Non-pigmented ciliary epithelial cell (primary cell): Measurements from ENCODE around the gene BLVRB.
"Not testable (repeated sequence)": the region's sequence is repeated elsewhere in the genome, so short reads cannot be mapped to it uniquely, and the experiment has no call there.

Experiments used
- DNase-seq: peaks from one replicate; pipeline ENCODE4 v3.0.0-alpha.2; 2010; ENCODE audit warnings: low read depth

BLVRB gene

DNA sequence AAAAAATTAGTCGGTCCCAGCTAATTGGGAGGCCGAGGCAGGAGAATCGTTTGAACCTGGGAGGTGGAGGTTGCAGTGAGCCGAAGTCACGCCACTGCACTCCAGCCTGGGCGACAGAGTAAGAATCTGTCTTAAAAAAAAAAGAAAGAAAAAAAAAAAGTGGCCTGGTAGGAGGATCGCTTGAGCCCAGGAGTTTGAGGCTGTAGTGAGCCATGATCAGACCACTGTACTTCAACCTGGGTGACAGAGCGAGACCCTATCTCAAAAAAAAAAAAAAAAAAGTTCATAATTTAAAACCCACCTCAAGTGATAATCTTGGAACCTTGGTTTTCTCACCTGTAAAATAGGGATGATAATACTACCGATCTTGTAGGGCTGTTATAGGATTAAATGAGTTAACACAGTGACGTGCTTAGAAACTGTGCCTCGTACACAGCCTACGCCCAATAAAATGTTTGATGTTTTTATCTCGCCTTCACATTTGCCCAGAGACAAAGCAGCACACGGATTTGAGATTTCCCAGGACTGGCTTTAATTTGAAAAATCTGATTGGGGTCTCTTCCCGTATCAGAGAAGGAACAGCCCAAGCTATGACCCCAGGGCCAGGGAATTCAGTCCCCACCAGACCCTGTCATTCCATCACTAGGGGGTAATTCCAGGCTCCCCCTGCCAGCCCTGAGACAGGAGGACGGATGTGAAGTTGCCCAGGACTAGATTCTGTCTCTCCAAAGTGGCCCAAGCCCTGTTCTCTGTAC, 43.4 kb downstream of the BLVRB start:
- no peak for DNase-seq

DNA sequence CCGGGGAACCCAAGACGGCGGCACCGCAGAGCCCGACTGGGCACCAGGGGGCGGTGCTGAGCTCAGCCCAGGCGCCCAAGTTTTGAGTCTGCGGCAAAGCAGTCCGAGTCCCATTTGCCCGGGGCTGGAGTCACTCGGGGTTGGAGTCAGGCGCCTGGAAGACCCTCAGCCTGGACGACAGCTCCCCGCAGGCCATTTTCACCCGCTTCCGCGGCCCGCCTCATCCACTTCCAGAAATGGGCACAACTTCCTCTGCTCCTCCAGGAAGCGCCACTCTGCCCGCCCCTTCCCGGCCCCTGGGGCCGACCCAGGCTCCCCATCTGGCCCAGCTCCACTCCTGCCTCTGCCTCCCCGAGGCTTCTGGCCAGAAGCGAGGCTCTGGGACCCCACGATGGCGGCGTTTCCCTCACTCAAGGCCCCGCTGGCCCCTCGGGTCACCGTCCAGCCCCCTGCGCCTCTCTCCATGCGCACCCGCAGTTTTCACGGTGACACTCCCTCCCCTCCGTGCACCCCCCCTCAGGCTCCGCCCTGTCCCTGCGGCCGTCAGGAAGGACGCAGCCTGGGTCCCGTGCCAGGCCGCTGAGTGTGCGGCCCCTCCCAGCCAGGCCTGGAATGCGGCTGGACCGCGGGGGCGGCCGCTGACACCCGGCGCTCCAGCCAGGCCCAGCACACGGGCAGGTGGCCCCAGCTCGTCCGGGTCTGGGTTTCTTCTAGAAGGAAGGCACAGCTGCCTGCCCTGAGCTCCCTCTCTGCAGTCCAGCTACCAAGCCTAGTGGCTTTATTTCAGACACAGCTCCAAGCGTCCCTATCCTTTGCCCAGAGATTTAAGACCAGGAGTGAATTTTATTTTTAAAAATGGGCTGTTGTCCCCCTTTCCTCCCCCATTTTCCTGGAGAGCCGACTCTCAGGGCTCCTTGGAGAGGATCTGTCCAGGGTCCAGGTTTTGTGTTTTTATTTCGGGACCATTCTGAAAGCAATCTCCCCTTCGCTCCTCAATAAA, 44.5 kb downstream of the BLVRB start:
- DNase-seq = no peak

DNA sequence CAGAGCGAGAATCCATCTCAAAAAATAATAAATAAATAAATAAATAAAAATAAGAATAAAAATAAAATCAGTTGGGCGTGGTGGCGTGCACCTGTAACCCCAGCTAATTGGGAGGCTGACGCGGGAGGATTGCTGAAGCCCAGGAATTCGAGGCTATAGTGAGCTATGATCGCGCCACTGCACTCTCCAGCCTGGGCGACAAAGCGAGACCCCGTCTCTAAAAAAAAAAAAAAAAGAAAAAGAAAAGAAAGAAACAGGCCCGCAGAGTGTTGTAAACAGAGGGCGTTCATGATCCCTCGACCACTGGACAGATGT, 45.1 kb downstream of the BLVRB start:
- DNase-seq = no peak

DNA sequence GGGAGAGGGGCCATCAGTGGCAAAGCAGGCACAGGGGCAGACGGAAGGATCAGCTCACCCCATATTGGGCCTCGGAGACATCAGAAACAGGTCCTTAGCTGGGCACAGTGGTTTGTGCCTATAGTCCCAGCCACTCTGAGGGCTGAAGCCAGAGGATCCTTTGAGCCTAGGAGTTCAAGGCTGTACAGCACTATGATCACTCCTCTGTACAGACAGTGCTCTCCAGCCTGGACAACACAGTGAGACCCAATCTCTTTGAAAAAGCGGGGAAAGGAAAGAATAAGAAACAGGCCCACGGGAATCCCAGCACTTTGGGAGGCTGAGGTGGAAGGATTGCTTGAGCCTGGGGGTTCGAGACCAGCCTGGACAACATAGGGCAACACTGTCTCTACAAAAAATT, 45.8 kb downstream of the BLVRB start:
- no peak for DNase-seq

DNA sequence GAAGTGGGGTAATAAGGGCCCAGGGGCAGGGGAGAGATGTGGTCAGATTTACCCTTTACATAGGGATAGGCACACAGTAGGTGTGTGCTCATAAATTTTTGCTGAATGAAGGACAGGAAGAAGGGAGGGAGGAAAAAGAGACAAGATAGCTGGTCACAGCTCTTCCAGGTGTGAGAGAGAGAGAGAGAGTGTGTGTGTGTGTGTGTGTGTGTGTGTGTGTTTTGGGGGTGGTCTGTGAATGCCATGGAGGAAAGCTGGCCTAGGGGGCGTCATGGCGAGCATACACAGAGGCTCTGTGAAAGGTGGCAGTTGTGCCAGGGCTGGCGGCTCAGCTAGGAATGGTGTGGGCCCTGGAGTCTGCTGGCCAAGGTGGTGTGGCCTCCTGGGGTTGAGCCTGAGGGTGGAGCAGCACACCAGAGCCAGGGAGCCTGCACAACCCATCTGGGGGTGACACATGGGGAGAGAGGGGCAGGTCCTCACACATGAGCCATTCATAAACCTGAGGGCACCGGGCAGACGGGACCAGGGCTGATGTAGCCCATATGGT, 46.4 kb downstream of the BLVRB start:
- DNase-seq = no peak

DNA sequence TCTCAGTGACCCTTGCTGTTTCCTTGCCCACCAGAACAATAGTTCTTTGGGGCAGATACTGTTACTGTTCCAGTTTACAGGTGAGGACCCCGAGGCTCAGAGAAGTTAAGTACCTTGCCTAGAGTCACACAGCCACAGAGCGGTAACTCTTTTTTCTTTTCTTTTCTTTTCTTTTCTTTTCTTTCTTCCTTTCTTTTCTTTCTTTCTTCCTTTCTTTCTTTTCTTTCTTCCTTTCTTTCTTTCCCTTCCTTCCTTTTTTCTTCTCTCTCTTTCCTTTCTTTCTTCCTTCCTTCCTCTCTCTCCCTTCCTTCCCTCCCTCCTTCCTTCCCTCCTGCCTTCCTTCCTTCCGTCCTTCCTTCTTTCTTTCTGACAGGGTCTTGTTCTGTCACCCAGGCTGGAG, 47.5 kb downstream of the BLVRB start:
- no peak for DNase-seq

DNA sequence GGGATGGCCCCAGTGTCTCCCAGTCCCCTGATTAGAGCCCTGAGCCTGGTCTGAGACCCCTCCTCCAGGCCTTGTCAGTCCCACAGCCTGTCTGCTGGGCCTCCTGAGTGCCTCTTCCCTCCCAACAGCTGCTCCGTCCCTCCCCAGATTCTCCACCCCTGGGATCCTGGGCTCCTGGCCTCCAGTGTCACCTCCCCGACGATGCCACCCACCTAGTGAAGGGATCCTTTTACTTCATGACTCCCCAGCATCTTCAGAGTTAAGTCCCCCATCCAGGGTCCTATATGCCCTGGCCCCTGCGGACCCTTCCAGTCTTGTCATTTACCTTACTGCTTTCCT, 47.9 kb downstream of the BLVRB start:
- no peak for DNase-seq

DNA sequence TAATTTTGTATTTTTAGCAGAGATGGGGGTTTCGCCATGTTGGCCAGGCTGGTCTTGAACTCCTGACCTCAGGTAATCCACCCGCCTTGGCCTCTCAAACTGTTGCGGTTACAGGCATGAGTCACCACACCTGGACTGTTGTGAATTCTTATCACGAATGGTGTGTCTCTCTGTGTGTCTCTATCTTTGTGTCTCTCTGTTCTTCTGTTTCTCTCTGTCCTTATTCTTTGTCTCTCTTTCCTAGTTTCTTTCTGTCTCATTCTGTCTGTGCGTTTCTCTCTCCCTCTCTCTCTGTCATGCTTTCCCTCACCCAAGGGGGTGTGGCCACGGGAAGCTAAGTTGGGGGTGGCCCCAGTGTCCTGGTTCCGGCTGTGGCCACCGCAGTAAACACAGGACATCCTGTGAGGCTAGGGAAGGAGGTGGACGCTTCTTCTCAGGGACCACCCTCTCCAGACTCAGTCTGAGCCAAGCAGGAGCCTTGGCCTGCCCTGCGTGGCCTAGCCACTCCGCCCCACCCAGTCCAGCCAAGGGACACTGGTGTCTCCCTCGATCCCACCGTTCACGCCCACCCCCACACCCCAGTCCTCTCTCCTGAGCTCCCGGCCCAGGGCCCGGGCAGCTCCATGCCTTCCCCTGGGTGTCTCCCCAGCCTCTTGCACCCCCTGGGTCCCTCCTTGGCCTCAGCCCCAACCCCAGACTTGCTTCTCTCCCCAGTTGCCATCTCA, 48.5 kb downstream of the BLVRB start:
- no peak for DNase-seq

DNA sequence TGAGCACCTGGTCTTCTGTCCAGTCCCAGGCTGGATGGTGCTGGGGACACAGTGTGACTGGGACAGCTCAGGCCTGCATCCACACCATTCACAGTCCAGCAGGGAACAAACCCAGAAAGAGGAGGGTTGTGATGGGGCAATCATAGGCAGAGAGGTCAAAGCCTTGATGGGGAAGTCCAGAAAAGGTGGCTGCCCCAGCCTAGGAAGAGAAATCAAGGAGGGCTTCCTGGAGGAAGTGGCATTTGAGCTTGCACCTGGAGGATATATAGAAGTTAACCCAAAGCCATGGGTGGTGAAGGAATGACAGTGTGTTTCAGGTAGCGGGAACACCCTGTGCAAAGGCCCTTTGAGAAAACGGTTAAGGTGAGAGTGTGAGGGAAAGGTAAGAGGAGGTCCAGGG, 49.8 kb downstream of the BLVRB start:
- no peak for DNase-seq

DNA sequence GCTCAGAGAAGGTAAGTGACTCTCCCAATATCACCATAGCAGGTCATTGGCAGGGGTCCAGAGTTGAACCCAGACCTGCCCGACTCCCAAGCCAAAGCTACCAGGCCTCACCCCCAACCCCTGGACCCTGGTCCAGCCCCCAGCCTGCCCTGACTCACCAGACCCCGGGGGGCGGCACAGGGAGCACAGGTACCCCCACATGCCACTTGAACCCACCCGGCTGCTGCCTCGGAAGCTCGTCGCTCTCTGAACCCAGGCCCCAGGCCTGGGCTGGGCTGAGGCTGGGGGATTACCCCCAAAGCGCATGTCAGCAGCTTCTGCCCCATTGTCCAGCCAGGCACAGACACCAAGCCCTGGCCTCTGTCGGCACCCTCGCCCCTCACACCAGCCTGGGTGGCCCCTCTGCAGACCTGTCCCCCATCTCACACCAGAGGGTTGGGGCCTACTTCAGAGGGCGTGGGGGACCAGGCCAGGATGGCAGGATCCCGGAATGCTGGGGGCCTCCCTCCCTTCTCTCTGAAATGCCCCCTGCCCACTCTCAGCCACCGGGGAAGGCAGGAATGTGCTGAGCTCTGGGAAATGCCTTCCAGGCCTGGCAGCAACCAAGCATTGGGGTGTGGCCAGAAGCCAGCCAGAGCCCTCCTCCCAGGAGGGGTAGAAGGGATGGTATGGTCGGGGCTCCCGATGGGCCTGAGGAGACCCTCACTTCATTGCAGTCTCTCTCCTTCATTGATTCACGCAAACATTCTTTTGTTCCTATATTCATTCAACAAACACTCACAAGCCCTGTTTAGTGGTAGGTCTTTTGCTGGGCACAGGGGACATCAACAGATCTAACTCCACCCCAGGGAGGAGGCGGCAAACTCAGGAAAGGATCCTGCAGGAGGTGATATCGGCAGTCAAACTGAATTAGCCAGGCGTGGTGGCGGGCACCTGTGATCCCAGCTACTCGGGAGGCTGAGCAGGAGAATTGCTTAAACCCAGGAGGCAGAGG, 50.7 kb downstream of the BLVRB start:
- DNase-seq = no peak

DNA sequence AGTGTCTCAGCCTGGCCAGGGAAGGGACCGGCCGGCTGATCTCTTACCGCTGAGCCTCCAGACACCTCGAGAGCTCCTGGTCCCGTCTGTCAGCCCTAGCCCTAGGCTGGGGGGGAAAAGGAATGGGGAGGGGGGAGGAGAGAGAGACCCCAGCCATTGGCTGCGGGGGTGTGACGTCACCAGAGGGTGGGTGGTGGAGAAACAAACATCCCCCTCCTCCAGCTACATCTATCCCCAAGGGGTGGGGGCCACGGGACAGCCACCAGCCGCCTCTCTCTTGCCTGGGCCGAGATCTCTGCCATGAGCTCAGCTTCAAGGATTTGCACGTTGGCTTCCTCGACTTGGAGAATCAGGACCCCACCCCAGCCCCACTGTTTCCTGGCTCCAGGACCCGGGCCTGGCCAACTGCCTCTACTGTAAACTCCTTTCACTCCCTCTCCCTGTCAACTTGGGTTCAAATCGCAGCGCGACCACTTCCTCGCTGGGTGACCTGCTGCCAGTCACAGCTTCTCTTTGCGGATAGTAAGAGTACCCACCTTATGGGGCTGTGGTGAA, 52.2 kb downstream of the BLVRB start, which contains the start of gene PRX:
Gene PRX (minus strand): TSS at position 88 of the 555 bp plus-strand sequence. CDS start 5,446 bp downstream, outside the sequence.
- no peak for DNase-seq

DNA sequence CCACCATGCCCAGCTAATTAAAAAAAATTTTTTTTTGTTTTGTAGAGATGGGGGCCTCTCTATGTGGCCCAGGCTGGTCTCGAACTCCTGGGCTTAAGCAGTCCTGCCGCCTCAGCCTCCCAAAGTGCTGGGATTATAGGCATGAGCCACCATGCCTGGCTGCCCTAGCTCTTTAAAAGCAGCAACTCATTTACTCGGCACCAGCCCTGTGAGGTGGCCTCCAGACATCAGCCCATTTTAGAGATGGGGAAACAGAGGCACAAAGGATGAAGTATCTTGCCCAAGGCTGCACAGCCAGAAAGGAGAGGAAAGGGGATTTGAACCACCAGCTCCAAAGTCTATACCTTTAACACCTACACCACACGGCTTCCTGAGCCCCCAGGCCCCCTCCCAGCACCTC, 52.7 kb downstream of the BLVRB start:
- no peak for DNase-seq

DNA sequence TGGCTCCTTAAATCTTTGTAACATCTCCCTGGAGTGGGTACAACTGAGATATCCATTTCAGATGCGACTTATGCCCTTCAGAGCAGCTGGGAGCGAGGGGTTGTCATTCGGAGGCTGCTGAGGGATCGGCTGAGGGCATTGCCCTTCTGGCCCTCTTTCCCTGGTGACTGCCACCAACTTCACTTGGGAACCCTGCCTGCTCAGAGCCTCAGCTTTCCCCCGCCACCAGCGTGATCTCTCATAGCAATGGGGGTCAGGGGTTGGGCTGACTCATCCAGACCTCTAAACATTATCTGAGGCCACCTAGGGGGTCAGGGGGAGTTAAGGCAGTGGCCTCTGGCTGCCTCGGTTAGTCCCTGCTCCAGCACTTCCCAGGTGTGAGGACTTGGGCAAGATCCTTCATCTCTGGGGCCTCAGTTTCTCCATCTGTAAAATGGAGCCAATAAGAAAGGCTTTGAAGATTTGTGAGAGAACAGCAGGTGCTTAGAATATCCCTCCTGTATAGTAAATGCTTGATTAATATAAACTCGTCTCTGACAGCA, 53.5 kb downstream of the BLVRB start:
- DNase-seq = no peak

DNA sequence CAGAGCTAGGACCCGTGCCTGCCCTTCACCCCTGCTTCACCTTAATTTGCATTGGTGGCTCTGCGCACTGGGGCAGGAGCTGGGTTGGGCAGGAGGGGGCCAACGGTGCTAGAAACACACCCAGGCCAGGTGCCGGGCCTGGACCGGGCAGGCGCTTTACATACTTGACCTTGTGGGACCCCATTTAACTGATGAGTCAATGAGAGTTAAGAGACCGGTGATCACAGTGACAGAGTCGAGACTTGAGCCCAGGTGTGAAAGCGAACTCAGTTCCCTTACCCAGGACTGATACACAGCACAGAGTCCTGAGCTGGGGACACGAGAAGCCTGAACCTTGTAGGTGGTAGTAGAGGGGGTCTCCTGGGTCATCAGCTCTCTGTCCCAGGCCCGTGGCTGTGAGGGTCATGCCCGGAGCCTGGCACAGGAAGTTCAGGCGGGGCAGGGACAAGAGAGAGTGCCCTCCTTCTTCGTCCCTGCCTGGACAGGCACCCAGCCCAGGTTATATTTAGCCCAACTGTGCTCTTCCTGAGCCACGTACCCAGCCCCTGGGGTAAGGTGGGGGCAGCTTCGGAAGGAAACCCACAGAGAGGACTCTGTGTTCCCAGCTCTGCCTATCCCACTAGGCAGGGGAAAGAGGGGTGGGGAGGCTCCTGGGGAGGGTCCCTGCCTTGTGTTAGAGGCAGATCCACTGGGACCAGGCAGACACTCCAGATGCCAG, 54.3 kb downstream of the BLVRB start:
- no peak for DNase-seq

DNA sequence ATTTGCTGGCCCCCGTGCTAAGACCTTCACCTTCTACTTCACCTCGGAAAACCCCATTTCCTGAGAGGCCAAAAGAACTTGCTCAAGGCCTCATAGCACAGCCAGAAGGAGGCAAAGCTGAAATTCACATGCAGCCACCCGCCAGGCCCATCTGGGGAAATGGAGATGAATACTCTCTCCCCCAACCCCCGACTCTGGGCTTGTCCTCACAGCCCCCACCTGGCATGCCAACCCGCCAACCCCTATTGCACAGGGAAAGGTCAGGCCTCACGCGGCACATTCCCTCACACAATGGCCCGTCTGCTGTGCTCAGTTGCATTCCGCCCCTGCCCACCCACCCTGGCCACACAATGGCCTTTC, 55.5 kb downstream of the BLVRB start:
- no peak for DNase-seq

DNA sequence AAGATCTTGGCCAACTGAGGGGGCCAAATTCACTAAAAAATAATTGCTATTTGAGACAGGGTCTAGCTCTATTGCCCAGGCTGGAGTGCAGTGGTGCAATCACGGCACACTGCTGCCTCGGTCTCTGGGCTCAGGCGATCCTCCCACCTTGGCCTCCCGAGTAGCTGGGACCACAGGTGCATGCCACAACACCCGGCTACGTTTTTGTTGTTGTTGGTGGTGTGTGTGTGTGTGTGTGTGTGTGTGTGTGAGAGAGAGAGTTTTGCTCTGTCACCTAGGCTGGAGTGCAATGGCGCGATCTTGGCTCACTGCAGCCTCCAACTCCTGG, 57.0 kb downstream of the BLVRB start:
- not testable (repeated sequence) for DNase-seq

DNA sequence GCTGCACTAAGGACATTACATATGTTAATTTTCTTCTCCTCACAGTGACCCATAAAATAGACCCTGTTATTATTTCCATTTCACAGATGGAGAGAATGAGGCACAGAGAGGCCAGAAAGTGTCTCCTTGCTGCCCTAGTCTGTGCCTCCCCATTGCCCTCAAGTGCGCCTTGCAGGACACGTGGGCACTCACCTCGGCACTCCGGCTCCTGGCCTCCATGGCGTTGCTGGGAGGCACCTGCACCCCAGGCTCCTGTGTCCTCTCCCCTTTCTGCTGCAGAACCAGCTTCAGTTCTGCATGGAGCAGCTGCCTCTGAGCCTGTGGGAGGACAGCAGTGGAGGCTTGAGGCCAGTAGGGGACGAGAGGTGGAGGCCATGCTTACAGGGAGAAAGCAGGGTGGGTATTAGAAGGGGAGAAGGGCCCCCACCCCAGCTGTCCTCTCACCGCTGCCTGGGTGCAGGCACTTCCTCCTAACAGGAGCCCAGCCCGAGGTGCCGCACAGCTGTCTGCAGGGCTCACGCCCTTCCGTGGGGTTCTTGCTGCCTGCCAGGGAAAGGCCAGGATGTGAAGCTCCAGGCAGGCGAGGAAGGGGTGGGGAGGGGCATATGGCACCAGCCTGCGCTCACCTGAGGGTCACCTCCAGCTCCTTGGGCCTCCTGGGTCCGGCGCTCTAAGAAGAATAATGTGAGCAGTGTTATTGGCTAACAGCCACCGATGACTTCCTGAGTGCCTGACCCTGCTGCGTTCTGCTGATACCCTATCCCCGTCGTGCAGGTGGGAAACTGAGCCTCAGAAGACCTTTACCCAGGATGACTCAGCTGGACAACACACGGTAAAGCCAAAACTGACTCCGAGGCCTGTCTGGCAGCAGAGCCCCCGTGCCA, 57.6 kb downstream of the BLVRB start:
- no peak for DNase-seq

DNA sequence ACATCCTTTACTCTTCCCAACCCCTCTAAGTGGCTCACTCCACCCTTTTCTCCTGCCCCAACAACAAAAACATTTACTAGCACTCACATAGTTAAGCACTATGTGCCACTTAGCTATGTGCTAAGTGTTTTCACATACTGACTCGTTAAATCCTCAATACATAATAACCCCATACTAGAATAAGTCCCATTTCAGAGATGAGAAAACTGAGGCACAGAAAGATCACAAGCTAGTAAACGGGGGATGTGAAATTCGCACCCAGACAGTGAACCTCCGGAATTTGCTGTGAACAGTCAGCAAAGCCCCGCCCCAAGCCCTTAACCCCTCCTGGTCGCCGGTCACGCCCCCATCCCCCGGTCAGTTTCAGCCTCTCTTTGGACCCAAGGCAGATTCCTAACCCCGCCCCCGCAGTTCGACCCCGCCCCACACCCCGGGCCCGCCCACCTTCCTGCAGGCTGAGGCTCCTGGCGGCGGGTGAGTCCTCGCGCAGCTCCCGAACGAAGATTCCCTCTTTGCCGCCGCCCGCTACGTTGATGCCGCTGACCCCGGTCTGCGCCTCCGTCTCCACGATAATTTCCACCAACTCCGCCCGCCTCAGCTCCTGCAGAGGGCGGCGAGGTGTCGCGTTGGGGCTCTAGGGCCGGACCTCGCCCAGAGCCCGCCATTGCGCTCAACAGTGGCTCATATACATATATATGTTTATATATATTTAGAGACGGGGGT, 62.1 kb downstream of the BLVRB start:
- peak; percentile 62 for DNase-seq
